LNCaP clone FGC (cell line): ENCODE data around the gene POGLUT3.

Experiments
- DNase-seq: peaks from one replicate; pipeline ENCODE4 v3.0.0-alpha.2; 2011; ENCODE audit warnings: low read depth
- H3K4me3 ChIP-seq: 2 replicates; pipeline ENCODE4 v1.5.1; 2011; ENCODE audit warnings: mild to moderate bottlenecking, low read depth, low read length, control low read depth
- CTCF ChIP-seq: IDR thresholded peaks from 2 replicates; pipeline ENCODE4 v1.5.1; 2012; ENCODE audit warnings: mild to moderate bottlenecking; ENCODE audit not compliant: control insufficient read depth, insufficient read depth; ENCODE audit errors: extremely low read depth

POGLUT3 gene

GRCh38 chr11:108522318-108522717 is 24.1 kb upstream of the POGLUT3 start:
- DNase-seq: no peak
- no peak for TF ChIP-seq CTCF
- H3K4me3 ChIP-seq: no peak overlapping the region

- H3K4me3 ChIP-seq: no peak overlapping the region
- TF ChIP-seq CTCF: no peak
- no peak for DNase-seq
Observed at GRCh38 chr11:108518581-108518980, 20.4 kb upstream of the POGLUT3 start.

GRCh38 chr11:108516125-108516524 is 17.9 kb upstream of the POGLUT3 start:
- no peak for DNase-seq
- no peak overlapping the region for H3K4me3 ChIP-seq
- TF ChIP-seq CTCF: no peak

GRCh38 chr11:108512708-108513107 is 14.5 kb upstream of the POGLUT3 start:
- no peak overlapping the region for H3K4me3 ChIP-seq
- DNase-seq: no peak
- no peak for TF ChIP-seq CTCF

- no peak for DNase-seq
- no peak overlapping the region for H3K4me3 ChIP-seq
- TF ChIP-seq CTCF: no peak
Observed at GRCh38 chr11:108511851-108512474, 13.8 kb upstream of the POGLUT3 start.

- TF ChIP-seq CTCF: no peak
- no peak overlapping the region for H3K4me3 ChIP-seq
- DNase-seq: no peak
Observed at GRCh38 chr11:108508653-108509593, 10.7 kb upstream of the POGLUT3 start.
